ENCODE data around the gene MICAL2. TPM values are rescaled to one million over a fixed set of nuclear protein-coding genes. Genes with fewer than 3 reads are reported as not detected.

The MICAL2 gene
- total RNA-seq, 1 experiment from 2014 or later, result 62.9 TPM

- Histone ChIP-seq H3K27me3 (ENCODE audit: low read length) (no peaks in the 10 kb centered on the region), H3K4me2 (ENCODE audit: low read length) (no peak overlapping the region), H3K9ac (ENCODE audit: low read length) (no peak overlapping the region), H2AFZ (ENCODE audit: low read length) (no peak overlapping the region), H3K27ac (ENCODE audit: low read length) (no peak overlapping the region), H3K9me3 (ENCODE audit: low read length) (no peaks in the 10 kb centered on the region), H3K9me2 (replicated peaks; ENCODE audit: low read length) (no peaks in the 10 kb centered on the region), H3K36me3 (ENCODE audit: low read depth, low read length) (peaks cover 29% of the 10 kb centered on the region), H3K79me2 (ENCODE audit: low read length) (peaks cover 65% of the 10 kb centered on the region), H4K20me1 (ENCODE audit: low read length) (no peaks in the 10 kb centered on the region), H3K4me3 (ENCODE audit: low read length) (no peak overlapping the region), H3F3A (ENCODE audit: low read length, unreplicated experiment) (no peaks in the 10 kb centered on the region), H3K4me1 (ENCODE audit: insufficient read depth, low read length) (peaks cover under 1% of the 10 kb centered on the region; the same call in 1 of the 2 replicates)
- CTCF ChIA-PET, result no interaction called here
- POLR2A ChIA-PET (ENCODE audit: unreplicated experiment), result interaction anchor here (0.7 kb wide), 1 partner anchor 8 kb away, joined by 3 read pairs; no protein-coding TSS in a partner anchor
- BruUV-seq (replicated peaks), result no TSS peak
- ATAC-seq (no peak), DNase-seq (no peak)
- intact Hi-C loops (cut with micrococcal nuclease), result no loop called here
- no peak for TF ChIP-seq EZH2phosphoT487 (IDR thresholded peaks at IDR 0.05; ENCODE audit: borderline replicate concordance, low read length)
- no peak for TF ChIP-seq CTCF (conservative IDR thresholded peaks at IDR 0.05; ENCODE audit: low read depth, low read length)
- no peak for TF ChIP-seq EZH2 (IDR thresholded peaks at IDR 0.05; ENCODE audit: low read length, unreplicated experiment)
Measured at GRCh38 chr11:12137938-12138731, 27.7 kb downstream of the MICAL2 start.

- H3K27ac ChIP-seq (ENCODE audit: low read length), result no peak overlapping the region
- BruUV-seq (replicated peaks), result no TSS peak
- H2AFZ ChIP-seq (ENCODE audit: low read length), result no peak overlapping the region
- H3K4me1 ChIP-seq (ENCODE audit: insufficient read depth, low read length), result peaks cover 9% of the 10 kb centered on the region
- CTCF ChIA-PET, result no interaction called here
- H3K79me2 ChIP-seq (ENCODE audit: low read length), result peaks cover 60% of the 10 kb centered on the region
- DNase-seq, result no peak
- no peak for ATAC-seq
- H3K27me3 ChIP-seq (ENCODE audit: low read length), result no peaks in the 10 kb centered on the region
- POLR2A ChIA-PET (ENCODE audit: unreplicated experiment), result no interaction called here
- H3K36me3 ChIP-seq (ENCODE audit: low read depth, low read length), result peaks cover 33% of the 10 kb centered on the region
- H3K9me3 ChIP-seq (ENCODE audit: low read length), result no peaks in the 10 kb centered on the region
- no peaks in the 10 kb centered on the region for H3F3A ChIP-seq (ENCODE audit: low read length, unreplicated experiment)
- intact Hi-C loops (cut with micrococcal nuclease), result no loop called here
- H3K4me3 ChIP-seq (ENCODE audit: low read length), result no peak overlapping the region
- H3K9me2 ChIP-seq (replicated peaks; ENCODE audit: low read length), result no peaks in the 10 kb centered on the region
- no peak for TF ChIP-seq EZH2 (IDR thresholded peaks at IDR 0.05; ENCODE audit: low read length, unreplicated experiment)
- no peak for TF ChIP-seq EZH2phosphoT487 (IDR thresholded peaks at IDR 0.05; ENCODE audit: borderline replicate concordance, low read length)
- TF ChIP-seq CTCF (conservative IDR thresholded peaks at IDR 0.05; ENCODE audit: low read depth, low read length), result no peak
- no peak overlapping the region for H3K9ac ChIP-seq (ENCODE audit: low read length)
- H4K20me1 ChIP-seq (ENCODE audit: low read length), result no peaks in the 10 kb centered on the region
- no peak overlapping the region for H3K4me2 ChIP-seq (ENCODE audit: low read length)
Measured at GRCh38 chr11:12139144-12139881, 28.9 kb downstream of the MICAL2 start.

Measured in PC-3 (cell line).